Peyer's patch (tissue), 4 donors: Measurements from ENCODE around the gene CRIM1. TPM values are rescaled to one million over a fixed set of nuclear protein-coding genes. Genes with fewer than 3 reads are reported as not detected.
A peak's percentile ranks its signal among the peaks of the same experiment; 100 is the strongest.

Experiments used
- DNase-seq, 3 donors: peaks; one replicate each; pipeline ENCODE4 v3.0.0-alpha.2; 2017 to 2019
- H3K27ac ChIP-seq, 4 donors: fragments of 200-600 bp; sonication (generic); one replicate each; pipeline ENCODE4 v1.5.1; 2016 to 2019
- H3K27me3 ChIP-seq, 2 donors: fragments of 200-600 bp; sonication (generic); one replicate each; pipeline ENCODE4 v1.5.1; 2019
- H3K36me3 ChIP-seq, 3 donors: fragments of 200-600 bp; sonication (generic); one replicate each; pipeline ENCODE4 v1.5.1; 2016 to 2019
- H3K4me1 ChIP-seq, 4 donors: fragments of 200-600 bp; sonication (generic); one replicate each; pipeline ENCODE4 v1.5.1; 2016 to 2019
- H3K4me3 ChIP-seq, 4 donors: fragments of 200-600 bp; sonication (generic); 1 replicate in 3 of 4; 2 replicates in 1 of 4; pipeline ENCODE4 v1.5.1; 2016 to 2019; ENCODE audit warnings: mild to moderate bottlenecking in 1 of 4
- H3K9me3 ChIP-seq, 4 donors: fragments of 200-600 bp; sonication (generic); one replicate each; pipeline ENCODE4 v1.5.1; 2016 to 2019; ENCODE audit warnings: mild to moderate bottlenecking in 1 of 4
- CTCF ChIP-seq, 6 experiments: fragments of 450-650 bp in 4 of 6; fragments of 200-600 bp in 2 of 6; sonication (generic) in 1 of 6; IDR thresholded peaks; one replicate each; pipeline ENCODE4 v1.5.1; 2017 to 2019; ENCODE audit warnings: antibody characterized with exemption in 6 of 6, mild to moderate bottlenecking in 3 of 6, moderate library complexity in 1 of 6
- POLR2A ChIP-seq, 2 donors: fragments of 450-650 bp; IDR thresholded peaks; one replicate each; pipeline ENCODE4 v1.5.1; 2017; ENCODE audit warnings: antibody characterized with exemption in 2 of 2, mild to moderate bottlenecking in 2 of 2, moderate library complexity in 2 of 2
- total RNA-seq, 4 donors: library from RNA; depleted of rRNA; stranded (reverse); fragments of >200 nt; gene quantifications; one replicate each; pipeline ENCODE4 v1.1.0, GENCODE V29; 2016

Gene CRIM1
- total RNA-seq, 4 donors from 2014 or later: 29.9 to 181 (median 63.6) TPM

- Histone ChIP-seq H3K36me3 (no peaks in the 10 kb centered on the region), H3K4me3 (no peak overlapping the region), H3K4me1 (no peaks in the 10 kb centered on the region), H3K9me3 (no peaks in the 10 kb centered on the region), H3K27ac (no peak overlapping the region), H3K27me3 (no peaks in the 10 kb centered on the region)
- TF ChIP-seq POLR2A (IDR thresholded peaks at IDR 0.05) (no peak), CTCF (IDR thresholded peaks at IDR 0.05) (no peak)
- no peak for DNase-seq
Measured at GRCh38 chr2:36395866-36396265, 40.3 kb downstream of the CRIM1 start.

DNA sequence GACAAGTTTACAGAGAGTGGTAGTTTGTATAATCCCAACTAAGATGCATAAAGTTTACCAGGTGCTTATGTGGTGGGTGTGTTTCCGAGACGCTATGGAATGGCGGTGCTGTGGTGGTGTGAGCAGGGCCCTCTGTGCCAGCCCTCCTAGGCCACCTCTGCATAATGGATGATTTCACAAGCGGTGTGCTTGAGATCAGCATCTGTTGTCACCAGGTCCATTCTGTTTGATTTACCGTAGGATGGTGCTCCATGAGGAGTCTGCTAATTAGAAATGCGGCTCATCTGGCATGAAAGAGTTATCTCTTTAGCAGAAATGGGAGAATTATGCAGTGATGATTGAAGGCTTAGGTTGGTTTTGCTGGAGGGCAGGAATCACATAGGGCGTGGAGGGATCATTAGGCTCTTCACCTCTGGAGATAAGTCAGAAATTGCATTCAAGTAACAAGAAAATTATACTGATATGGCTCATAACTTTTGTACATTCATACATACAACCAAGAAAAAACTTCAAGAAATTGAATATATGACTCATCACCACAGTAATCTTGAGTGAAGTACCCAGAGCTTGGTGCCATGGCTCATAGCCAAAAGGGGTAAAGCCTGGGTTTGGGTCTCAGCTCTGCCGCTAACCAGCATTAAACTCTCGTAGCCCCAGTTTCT is 41.4 kb downstream of the CRIM1 start:
- TF ChIP-seq POLR2A (IDR thresholded peaks at IDR 0.05) (no peak), CTCF (IDR thresholded peaks at IDR 0.05) (no peak)
- DNase-seq: no peak
- Histone ChIP-seq H3K27me3 (no peaks in the 10 kb centered on the region), H3K27ac (peak overlapping the region in 1 of 4 donors; percentile 48), H3K4me1 (no peaks in the 10 kb centered on the region), H3K36me3 (no peaks in the 10 kb centered on the region), H3K4me3 (no peak overlapping the region), H3K9me3 (no peaks in the 10 kb centered on the region)

GRCh38 chr2:36397728-36398413 is 42.3 kb downstream of the CRIM1 start:
- Histone ChIP-seq H3K36me3 (no peaks in the 10 kb centered on the region), H3K9me3 (no peaks in the 10 kb centered on the region), H3K4me1 (no peaks in the 10 kb centered on the region), H3K4me3 (no peak overlapping the region), H3K27ac (peak overlapping the region in 2 of 4 donors; percentile 13 to 48), H3K27me3 (no peaks in the 10 kb centered on the region)
- DNase-seq: peak in 2 of 3 donors; percentile 57 to 75
- TF ChIP-seq CTCF (IDR thresholded peaks at IDR 0.05) (no peak), POLR2A (IDR thresholded peaks at IDR 0.05) (no peak)

- no peak for TF ChIP-seq POLR2A (IDR thresholded peaks at IDR 0.05)
- TF ChIP-seq CTCF (IDR thresholded peaks at IDR 0.05): no peak
- no peak overlapping the region for H3K4me3 ChIP-seq
- H3K27me3 ChIP-seq: no peaks in the 10 kb centered on the region
- no peak for DNase-seq
- no peak overlapping the region for H3K27ac ChIP-seq
- H3K36me3 ChIP-seq: no peaks in the 10 kb centered on the region
- H3K4me1 ChIP-seq: no peaks in the 10 kb centered on the region
- no peaks in the 10 kb centered on the region for H3K9me3 ChIP-seq
Measured at GRCh38 chr2:36399050-36399449, 43.5 kb downstream of the CRIM1 start.

DNA sequence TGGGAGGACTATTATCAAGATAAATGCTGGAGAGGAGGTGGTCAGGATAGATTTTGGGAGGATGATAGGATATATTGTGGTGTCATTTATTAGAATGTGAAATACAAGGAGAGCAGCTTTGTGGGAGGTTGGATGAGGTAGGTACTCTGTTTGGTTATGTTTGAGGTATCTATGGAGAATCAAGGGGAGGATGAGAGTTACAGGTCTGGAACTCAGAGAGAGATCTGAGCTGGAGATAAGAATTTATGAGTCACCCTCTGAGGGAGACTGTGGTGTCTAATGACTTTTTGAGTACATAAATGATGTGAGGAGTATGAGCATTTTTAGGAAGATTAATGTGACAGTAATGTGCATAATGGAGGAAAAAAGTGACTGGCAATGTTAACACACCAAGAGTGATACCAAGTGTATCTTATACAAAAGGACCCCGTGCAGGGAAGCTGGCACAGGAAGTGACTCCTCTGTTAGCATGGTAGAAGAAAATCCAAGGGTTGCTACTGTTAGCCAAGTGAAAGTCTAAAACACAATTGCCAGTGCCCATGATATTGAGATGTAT is 48.2 kb downstream of the CRIM1 start:
- DNase-seq: no peak
- H3K4me3 ChIP-seq: no peak overlapping the region
- no peaks in the 10 kb centered on the region for H3K36me3 ChIP-seq
- H3K27ac ChIP-seq: no peak overlapping the region
- H3K9me3 ChIP-seq: no peaks in the 10 kb centered on the region
- no peaks in the 10 kb centered on the region for H3K27me3 ChIP-seq
- H3K4me1 ChIP-seq: no peaks in the 10 kb centered on the region
- no peak for TF ChIP-seq POLR2A (IDR thresholded peaks at IDR 0.05)

GRCh38 chr2:36404318-36404717 is 48.7 kb downstream of the CRIM1 start:
- H3K9me3 ChIP-seq: no peaks in the 10 kb centered on the region
- no peak for TF ChIP-seq POLR2A (IDR thresholded peaks at IDR 0.05)
- TF ChIP-seq CTCF (IDR thresholded peaks at IDR 0.05): no peak
- H3K27ac ChIP-seq: no peak overlapping the region
- H3K4me1 ChIP-seq: no peaks in the 10 kb centered on the region
- no peaks in the 10 kb centered on the region for H3K36me3 ChIP-seq
- H3K27me3 ChIP-seq: no peaks in the 10 kb centered on the region
- no peak for DNase-seq
- H3K4me3 ChIP-seq: no peak overlapping the region
